Mammary epithelial cell (primary cell): ENCODE measurements around the gene KIAA1958.

Experiments used
- EZH2 ChIP-seq: IDR thresholded peaks from 2 replicates; pipeline ENCODE4 v1.6.1; 2012; ENCODE audit warnings: low read length, inconsistent platforms, borderline replicate concordance
- TF ChIP-seq, protein P1 (sequence below), 2 donors: IDR thresholded peaks in 1 of 2; conservative IDR thresholded peaks in 1 of 2; 2 replicates each; pipeline ENCODE4 v1.5.1; 2011 to 2012; ENCODE audit warnings: inconsistent platforms in 2 of 2, low read length in 2 of 2, mild to moderate bottlenecking in 2 of 2, control low read depth in 1 of 2, low read depth in 1 of 2; ENCODE audit not compliant: insufficient read depth in 1 of 2; ENCODE audit errors: extremely low read depth in 1 of 2

DNA sequence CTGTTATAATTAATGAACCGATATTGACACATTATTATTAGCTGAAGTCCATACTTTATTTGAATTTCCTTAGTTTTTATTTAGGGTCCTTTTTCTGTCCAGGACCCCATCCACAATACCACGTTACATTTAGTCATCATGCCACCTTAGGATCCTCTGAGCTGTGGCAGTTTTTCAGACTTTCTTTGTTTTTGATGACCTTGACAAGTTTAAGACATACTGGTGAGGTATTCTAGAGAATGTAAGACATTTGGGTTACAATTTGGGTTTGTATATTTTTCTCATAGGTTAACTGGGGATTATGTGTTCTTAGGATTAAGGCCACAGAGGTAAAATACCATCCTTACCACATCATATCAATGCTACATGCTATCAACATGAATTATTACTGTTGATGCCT is 42.7 kb downstream of the KIAA1958 start:
- TF ChIP-seq, protein P1, sequence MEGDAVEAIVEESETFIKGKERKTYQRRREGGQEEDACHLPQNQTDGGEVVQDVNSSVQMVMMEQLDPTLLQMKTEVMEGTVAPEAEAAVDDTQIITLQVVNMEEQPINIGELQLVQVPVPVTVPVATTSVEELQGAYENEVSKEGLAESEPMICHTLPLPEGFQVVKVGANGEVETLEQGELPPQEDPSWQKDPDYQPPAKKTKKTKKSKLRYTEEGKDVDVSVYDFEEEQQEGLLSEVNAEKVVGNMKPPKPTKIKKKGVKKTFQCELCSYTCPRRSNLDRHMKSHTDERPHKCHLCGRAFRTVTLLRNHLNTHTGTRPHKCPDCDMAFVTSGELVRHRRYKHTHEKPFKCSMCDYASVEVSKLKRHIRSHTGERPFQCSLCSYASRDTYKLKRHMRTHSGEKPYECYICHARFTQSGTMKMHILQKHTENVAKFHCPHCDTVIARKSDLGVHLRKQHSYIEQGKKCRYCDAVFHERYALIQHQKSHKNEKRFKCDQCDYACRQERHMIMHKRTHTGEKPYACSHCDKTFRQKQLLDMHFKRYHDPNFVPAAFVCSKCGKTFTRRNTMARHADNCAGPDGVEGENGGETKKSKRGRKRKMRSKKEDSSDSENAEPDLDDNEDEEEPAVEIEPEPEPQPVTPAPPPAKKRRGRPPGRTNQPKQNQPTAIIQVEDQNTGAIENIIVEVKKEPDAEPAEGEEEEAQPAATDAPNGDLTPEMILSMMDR (conservative IDR thresholded peaks at IDR 0.05 in 1 of 2, IDR thresholded peaks at IDR 0.05 in 1 of 2; ENCODE audit: extremely low read depth in 1 of 2, insufficient read depth in 1 of 2, low read depth in 1 of 2, low read length in 2 of 2): no peak
- TF ChIP-seq EZH2: no peak
